Adrenal gland (tissue), 5 donors: Measurements from ENCODE around the gene CFAP65.

Experiments used
- POLR2A ChIP-seq, 2 donors: fragments of 450-650 bp; IDR thresholded peaks; one replicate each; pipeline ENCODE4 v1.6.1; 2017; ENCODE audit warnings: antibody characterized with exemption in 2 of 2, mild to moderate bottlenecking in 2 of 2, moderate library complexity in 1 of 2
- TF ChIP-seq, protein P1 (sequence below), 6 experiments: fragments of 450-650 bp in 4 of 6; fragments of 200-600 bp in 2 of 6; sonication (generic) in 1 of 6; IDR thresholded peaks; 1 replicate in 5 of 6; 2 replicates in 1 of 6; pipeline versions ENCODE4 v1.5.1 to v1.8.0; 2016 to 2021; ENCODE audit warnings: antibody characterized with exemption in 6 of 6, mild to moderate bottlenecking in 2 of 6, moderate library complexity in 1 of 6
- donor health status: DM: no; HTN: no; CAD: no.

DNA sequence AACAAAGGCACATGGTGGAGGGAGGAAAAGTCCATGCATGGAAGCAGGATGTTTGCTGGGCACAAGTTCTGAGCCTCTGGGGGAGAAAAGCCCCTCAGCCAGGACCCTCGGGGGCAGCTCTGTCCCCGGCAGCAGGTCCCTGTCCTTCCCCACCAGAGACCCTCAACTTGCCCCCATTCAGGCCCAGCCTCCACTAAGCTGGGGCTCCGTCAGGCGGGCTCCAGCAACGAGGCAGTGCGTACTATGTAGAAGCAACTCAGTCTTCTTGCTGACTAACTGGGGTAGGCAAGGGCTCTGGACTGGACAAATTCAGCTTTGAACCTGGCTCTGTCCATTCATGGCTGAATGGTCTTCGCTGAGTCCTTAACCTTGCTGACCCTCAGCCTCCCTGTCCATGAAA, 23.0 kb downstream of the CFAP65 start:
- no peak for TF ChIP-seq POLR2A (IDR thresholded peaks at IDR 0.05)
- TF ChIP-seq, protein P1, sequence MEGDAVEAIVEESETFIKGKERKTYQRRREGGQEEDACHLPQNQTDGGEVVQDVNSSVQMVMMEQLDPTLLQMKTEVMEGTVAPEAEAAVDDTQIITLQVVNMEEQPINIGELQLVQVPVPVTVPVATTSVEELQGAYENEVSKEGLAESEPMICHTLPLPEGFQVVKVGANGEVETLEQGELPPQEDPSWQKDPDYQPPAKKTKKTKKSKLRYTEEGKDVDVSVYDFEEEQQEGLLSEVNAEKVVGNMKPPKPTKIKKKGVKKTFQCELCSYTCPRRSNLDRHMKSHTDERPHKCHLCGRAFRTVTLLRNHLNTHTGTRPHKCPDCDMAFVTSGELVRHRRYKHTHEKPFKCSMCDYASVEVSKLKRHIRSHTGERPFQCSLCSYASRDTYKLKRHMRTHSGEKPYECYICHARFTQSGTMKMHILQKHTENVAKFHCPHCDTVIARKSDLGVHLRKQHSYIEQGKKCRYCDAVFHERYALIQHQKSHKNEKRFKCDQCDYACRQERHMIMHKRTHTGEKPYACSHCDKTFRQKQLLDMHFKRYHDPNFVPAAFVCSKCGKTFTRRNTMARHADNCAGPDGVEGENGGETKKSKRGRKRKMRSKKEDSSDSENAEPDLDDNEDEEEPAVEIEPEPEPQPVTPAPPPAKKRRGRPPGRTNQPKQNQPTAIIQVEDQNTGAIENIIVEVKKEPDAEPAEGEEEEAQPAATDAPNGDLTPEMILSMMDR (IDR thresholded peaks at IDR 0.05), result no peak
